Stomach (tissue), 4 donors: Measurements from ENCODE around the gene ATXN1.

Experiments used
- EP300 ChIP-seq: sonication (generic); formaldehyde crosslinking; IDR thresholded peaks from one replicate; pipeline ENCODE4 v1.6.1; 2017; ENCODE audit warnings: antibody characterized with exemption
- POLR2A ChIP-seq, 4 donors: fragments of 450-650 bp; IDR thresholded peaks; one replicate each; pipeline ENCODE4 v1.6.1; 2016; ENCODE audit warnings: antibody characterized with exemption in 4 of 4, control low read depth in 2 of 4, mild to moderate bottlenecking in 1 of 4, moderate library complexity in 1 of 4
- POLR2AphosphoS5 ChIP-seq, 3 donors: sonication (generic); formaldehyde crosslinking; IDR thresholded peaks; one replicate each; pipeline ENCODE4 v1.6.1; 2016; ENCODE audit warnings: antibody characterized with exemption in 3 of 3
- TF ChIP-seq, protein P1 (sequence below), 7 experiments: fragments of 450-650 bp in 4 of 7; fragments of 200-600 bp in 3 of 7; sonication (generic) in 3 of 7; IDR thresholded peaks; one replicate each; pipeline ENCODE4 v1.5.1; 2016 to 2019; ENCODE audit warnings: antibody characterized with exemption in 7 of 7, control low read depth in 2 of 7, mild to moderate bottlenecking in 1 of 7

DNA sequence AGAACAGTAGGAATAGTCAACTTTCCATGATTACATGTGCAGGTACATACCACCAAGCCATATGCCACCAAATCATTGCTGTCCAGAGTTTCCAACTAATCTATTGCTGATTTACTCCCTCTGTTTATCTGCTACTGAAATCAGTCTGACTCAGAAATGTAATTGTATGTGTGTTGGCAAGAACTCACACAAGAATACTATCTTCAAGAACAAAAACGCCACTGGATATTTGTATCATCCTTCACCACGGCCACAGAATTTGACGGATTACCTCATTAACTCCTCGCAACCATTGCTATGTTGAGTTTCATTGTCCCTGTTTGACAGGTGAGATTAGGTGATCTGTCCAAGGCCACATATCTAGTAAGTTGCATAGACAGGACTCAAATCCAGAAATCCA is 363.6 kb downstream of the ATXN1 start:
- TF ChIP-seq, protein P1, sequence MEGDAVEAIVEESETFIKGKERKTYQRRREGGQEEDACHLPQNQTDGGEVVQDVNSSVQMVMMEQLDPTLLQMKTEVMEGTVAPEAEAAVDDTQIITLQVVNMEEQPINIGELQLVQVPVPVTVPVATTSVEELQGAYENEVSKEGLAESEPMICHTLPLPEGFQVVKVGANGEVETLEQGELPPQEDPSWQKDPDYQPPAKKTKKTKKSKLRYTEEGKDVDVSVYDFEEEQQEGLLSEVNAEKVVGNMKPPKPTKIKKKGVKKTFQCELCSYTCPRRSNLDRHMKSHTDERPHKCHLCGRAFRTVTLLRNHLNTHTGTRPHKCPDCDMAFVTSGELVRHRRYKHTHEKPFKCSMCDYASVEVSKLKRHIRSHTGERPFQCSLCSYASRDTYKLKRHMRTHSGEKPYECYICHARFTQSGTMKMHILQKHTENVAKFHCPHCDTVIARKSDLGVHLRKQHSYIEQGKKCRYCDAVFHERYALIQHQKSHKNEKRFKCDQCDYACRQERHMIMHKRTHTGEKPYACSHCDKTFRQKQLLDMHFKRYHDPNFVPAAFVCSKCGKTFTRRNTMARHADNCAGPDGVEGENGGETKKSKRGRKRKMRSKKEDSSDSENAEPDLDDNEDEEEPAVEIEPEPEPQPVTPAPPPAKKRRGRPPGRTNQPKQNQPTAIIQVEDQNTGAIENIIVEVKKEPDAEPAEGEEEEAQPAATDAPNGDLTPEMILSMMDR (IDR thresholded peaks at IDR 0.05) = no peak
- TF ChIP-seq POLR2A (IDR thresholded peaks at IDR 0.05) = no peak
- TF ChIP-seq EP300 = no peak
- TF ChIP-seq POLR2AphosphoS5 (IDR thresholded peaks at IDR 0.05) = no peak
